ENCODE data around the gene HES3. TPM values are rescaled to one million over a fixed set of nuclear protein-coding genes. Genes with fewer than 3 reads are reported as not detected.

HES3 gene
- total RNA-seq (2022; extraction: Qiagen RNA extraction): not detected in 5 replicates

GRCh38 chr1:6243993-6244392 is at the start of gene HES3:
HES3 (plus strand) TSS chr1:6244179; CDS start chr1:6244366, 187 bp downstream.

GRCh38 chr1:6199298-6200187 is 44.4 kb upstream of the HES3 start, which contains the start of gene RPL22:
RPL22 (minus strand) TSS chr1:6199595; CDS start chr1:6199573, 22 bp downstream.

GRCh38 chr1:6205849-6206519 is 38.0 kb upstream of the HES3 start, which contains the start of gene RNF207:
RNF207 (plus strand) TSS chr1:6206119; CDS start chr1:6206536, 417 bp downstream.

GRCh38 chr1:6260961-6261614 is 17.1 kb downstream of the HES3 start, which contains the start of gene GPR153:
GPR153 (minus strand) TSS chr1:6261098; CDS start chr1:6254905, 6,193 bp downstream.

Other genes with a start within 250 kb of the HES3 start
- 7.6 to 9.6 TPM (median 8.0 TPM) in 5 replicates for gene KCNAB2, start 198.3 kb upstream of the HES3 start, total RNA-seq (2022; extraction: Qiagen RNA extraction)
- 0.76 to 1.3 TPM (median 0.83 TPM) in 5 replicates for gene CHD5, start 63.9 kb upstream of the HES3 start, total RNA-seq (2022; extraction: Qiagen RNA extraction)
- gene RPL22, start 44.6 kb upstream of the HES3 start, total RNA-seq (2022; extraction: Qiagen RNA extraction): 331 to 457 TPM (median 409 TPM) in 5 replicates
- 10.8 to 21.2 TPM (median 18.4 TPM) in 5 replicates for gene RNF207, start 38.1 kb upstream of the HES3 start, total RNA-seq (2022; extraction: Qiagen RNA extraction)
- 52.0 to 61.1 TPM (median 55.9 TPM) in 5 replicates for gene ICMT, start 8.2 kb upstream of the HES3 start, total RNA-seq (2022; extraction: Qiagen RNA extraction)
- 0.76 to 1.5 TPM (median 1.4 TPM) in 5 replicates for gene GPR153, start 16.9 kb downstream of the HES3 start, total RNA-seq (2022; extraction: Qiagen RNA extraction)
- 57.8 to 83.1 TPM (median 78.4 TPM) in 5 replicates for gene ACOT7, start 149.6 kb downstream of the HES3 start, total RNA-seq (2022; extraction: Qiagen RNA extraction)
- 2.2 to 4.6 TPM (median 4.1 TPM) in 5 replicates for gene HES2, start 175.7 kb downstream of the HES3 start, total RNA-seq (2022; extraction: Qiagen RNA extraction)
- 0.27 to 0.89 TPM (median 0.61 TPM) in 5 replicates for gene ESPN, start 180.6 kb downstream of the HES3 start, total RNA-seq (2022; extraction: Qiagen RNA extraction)
- 2.4 to 3.9 TPM (median 3.5 TPM) in 5 replicates for gene TNFRSF25, start 222.0 kb downstream of the HES3 start, total RNA-seq (2022; extraction: Qiagen RNA extraction)
- gene PLEKHG5, start 247.5 kb downstream of the HES3 start, total RNA-seq (2022; extraction: Qiagen RNA extraction): 2.4 to 4.5 TPM (median 3.2 TPM) in 5 replicates